ENCODE results near the gene KCNN3. TPM values are rescaled to one million over a fixed set of nuclear protein-coding genes. Genes with fewer than 3 reads are reported as not detected.

The KCNN3 gene
- total RNA-seq, 2 donors from 2014 or later, result 3.9 to 4.4 TPM

GRCh38 chr1:154821083-154821482 is 49.0 kb downstream of the KCNN3 start:
- TF ChIP-seq CTCF (IDR thresholded peaks at IDR 0.05), result no peak
- Histone ChIP-seq H3K27me3 (no peaks in the 10 kb centered on the region), H3K4me1 (peaks cover 0 to 22% of the 10 kb centered on the region in 2 donors), H3K36me3 (no peaks in the 10 kb centered on the region), H3K27ac (no peak overlapping the region), H3K4me3 (no peak overlapping the region), H3K9me3 (no peaks in the 10 kb centered on the region)
- no peak for DNase-seq (ENCODE audit: low spot score)

- H3K4me1 ChIP-seq, result peaks cover 0 to 23% of the 10 kb centered on the region in 2 donors
- no peaks in the 10 kb centered on the region for H3K27me3 ChIP-seq
- TF ChIP-seq CTCF (IDR thresholded peaks at IDR 0.05), result no peak
- no peak overlapping the region for H3K27ac ChIP-seq
- no peaks in the 10 kb centered on the region for H3K36me3 ChIP-seq
- no peak for DNase-seq (ENCODE audit: low spot score)
- no peak overlapping the region for H3K4me3 ChIP-seq
- H3K9me3 ChIP-seq, result no peaks in the 10 kb centered on the region
These were observed 49.4 kb downstream of the KCNN3 start for GRCh38 chr1:154820646-154821045.

DNA sequence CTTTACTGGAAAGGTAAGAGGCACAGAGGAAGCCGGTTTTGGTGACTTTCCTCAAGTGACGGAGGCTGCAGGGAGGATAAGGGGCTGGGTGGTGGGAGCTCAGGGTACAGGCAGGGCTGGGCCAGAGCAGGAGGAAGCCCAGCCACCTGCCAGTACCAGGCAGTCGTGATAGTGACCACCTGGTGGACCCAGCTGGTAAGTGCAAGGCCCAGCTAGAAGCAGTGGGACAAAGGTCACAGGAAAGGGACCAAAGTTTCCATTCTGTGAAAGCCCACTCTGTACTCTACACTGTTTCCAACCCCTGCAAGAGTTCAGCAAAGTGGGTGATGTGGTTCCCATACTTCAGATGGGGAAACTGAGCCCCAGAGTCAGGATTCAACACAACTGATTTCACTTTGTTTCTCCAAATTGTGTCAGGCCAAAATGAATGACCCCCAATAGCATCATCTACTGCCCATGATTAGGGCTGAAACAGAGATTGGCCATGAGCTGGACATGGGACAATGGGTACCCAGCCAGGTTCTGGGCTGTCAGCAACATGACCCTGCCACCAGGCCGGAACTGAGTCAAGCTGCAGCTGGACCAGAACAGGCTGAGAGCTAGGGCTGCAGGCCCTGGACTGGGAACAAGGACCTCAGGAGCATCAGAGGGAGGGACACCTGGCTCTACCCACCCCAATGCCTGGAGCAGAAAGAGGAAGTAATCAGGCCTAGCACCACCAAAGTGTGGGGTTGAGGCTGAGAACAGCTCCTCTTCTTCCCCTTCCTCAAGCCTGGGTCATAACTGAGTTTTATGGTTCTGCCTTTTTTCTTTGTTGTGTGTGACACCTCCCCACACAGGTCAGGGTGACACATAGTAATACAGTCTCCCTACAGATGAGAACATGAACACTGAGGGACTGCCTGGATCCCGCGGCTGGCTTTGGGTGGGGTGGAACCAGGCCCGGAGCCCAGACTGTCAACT is 50.2 kb downstream of the KCNN3 start:
- TF ChIP-seq CTCF (IDR thresholded peaks at IDR 0.05), result peak; percentile 14 to 57

DNA sequence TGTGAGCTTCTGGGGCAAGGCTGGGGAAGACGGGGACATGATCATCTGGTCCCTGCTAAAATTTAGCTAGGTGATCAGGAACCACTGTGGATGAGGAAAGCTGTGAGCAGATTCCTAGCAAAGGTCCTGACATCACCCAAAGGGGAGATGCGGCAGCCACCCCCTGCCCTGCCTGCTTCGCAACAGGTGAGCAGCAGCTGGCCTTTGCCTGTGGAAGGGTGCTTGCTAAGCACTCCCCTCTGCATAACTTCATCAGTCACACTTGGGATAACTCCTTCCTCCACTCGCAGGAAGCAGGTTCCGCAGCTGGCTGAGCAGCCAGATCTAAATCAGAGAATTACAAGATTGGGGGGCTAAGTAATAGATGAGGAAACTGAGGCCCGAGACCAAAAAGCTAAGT is 51.2 kb downstream of the KCNN3 start:
- no peaks in the 10 kb centered on the region for H3K36me3 ChIP-seq
- peaks cover 0 to 23% of the 10 kb centered on the region in 2 donors for H3K4me1 ChIP-seq
- no peak overlapping the region for H3K27ac ChIP-seq
- H3K27me3 ChIP-seq, result no peaks in the 10 kb centered on the region
- DNase-seq (ENCODE audit: low spot score), result no peak
- no peak for TF ChIP-seq CTCF (IDR thresholded peaks at IDR 0.05)
- H3K9me3 ChIP-seq, result no peaks in the 10 kb centered on the region
- H3K4me3 ChIP-seq, result no peak overlapping the region

More for the DNA sequence above, 50.2 kb downstream of the KCNN3 start:
- no peak overlapping the region for H3K4me3 ChIP-seq
- no peak for DNase-seq (ENCODE audit: low spot score)
- no peaks in the 10 kb centered on the region for H3K27me3 ChIP-seq
- peaks cover 0 to 23% of the 10 kb centered on the region in 2 donors for H3K4me1 ChIP-seq
- no peaks in the 10 kb centered on the region for H3K36me3 ChIP-seq
- H3K27ac ChIP-seq, result no peak overlapping the region
- H3K9me3 ChIP-seq, result no peaks in the 10 kb centered on the region

- Histone ChIP-seq H3K27me3 (no peaks in the 10 kb centered on the region), H3K36me3 (no peaks in the 10 kb centered on the region), H3K27ac (no peak overlapping the region), H3K4me1 (peaks cover 0 to 30% of the 10 kb centered on the region in 2 donors), H3K9me3 (no peaks in the 10 kb centered on the region), H3K4me3 (no peak overlapping the region)
- TF ChIP-seq CTCF (IDR thresholded peaks at IDR 0.05), result no peak
- DNase-seq (ENCODE audit: low spot score), result no peak
These were observed 53.1 kb downstream of the KCNN3 start for GRCh38 chr1:154816937-154817336.
